Mesendoderm (in vitro differentiated cells): ENCODE measurements around the gene SELENOH.

Experiments used
- DNase-seq: peaks from one replicate; pipeline ENCODE4 v3.0.0; 2013
- H2AK5ac ChIP-seq: 2 replicates; pipeline ENCODE4 v1.6.1; 2013; ENCODE audit warnings: low read length, inconsistent platforms
- H2BK120ac ChIP-seq: 2 replicates; pipeline ENCODE4 v1.6.1; 2013; ENCODE audit warnings: low read depth, mild to moderate bottlenecking, low read length, moderate library complexity, mixed read lengths
- H2BK15ac ChIP-seq: replicated peaks from 2 replicates; pipeline ENCODE4 v1.6.1; 2013; ENCODE audit warnings: low read depth, mild to moderate bottlenecking, moderate library complexity
- H2BK5ac ChIP-seq: 2 replicates; pipeline ENCODE4 v1.6.1; 2013; ENCODE audit warnings: low read length, inconsistent platforms
- H3K18ac ChIP-seq: 2 replicates; pipeline ENCODE4 v1.6.1; 2013; ENCODE audit warnings: mild to moderate bottlenecking, low read length, mixed read lengths
- H3K23ac ChIP-seq: one replicate; pipeline ENCODE4 v1.6.1; 2013; ENCODE audit warnings: low read length
- H3K27ac ChIP-seq: 2 replicates; pipeline ENCODE4 v1.5.1; 2013; ENCODE audit warnings: low read depth, mild to moderate bottlenecking, inconsistent platforms, low read length, moderate library complexity
- H3K27me3 ChIP-seq: 2 replicates; pipeline ENCODE4 v1.6.1; 2013; ENCODE audit warnings: low read length, control low read depth, mild to moderate bottlenecking, inconsistent platforms; ENCODE audit not compliant: insufficient read depth, poor library complexity
- H3K36me3 ChIP-seq: 2 replicates; pipeline ENCODE4 v1.6.1; 2013; ENCODE audit warnings: low read length, inconsistent platforms; ENCODE audit not compliant: control insufficient read depth, insufficient read depth
- H3K4ac ChIP-seq: one replicate; pipeline ENCODE4 v1.6.1; 2013; ENCODE audit warnings: low read depth, mild to moderate bottlenecking, low read length, moderate library complexity
- H3K4me1 ChIP-seq: 2 replicates; pipeline ENCODE4 v1.6.1; 2013; ENCODE audit warnings: low read depth, low read length, inconsistent platforms; ENCODE audit not compliant: control insufficient read depth
- H3K4me2 ChIP-seq: 2 replicates; pipeline ENCODE4 v1.6.1; 2013; ENCODE audit warnings: low read length
- H3K4me3 ChIP-seq: 2 replicates; pipeline ENCODE4 v1.5.1; 2013; ENCODE audit warnings: mild to moderate bottlenecking, low read length
- H3K56ac ChIP-seq: one replicate; pipeline ENCODE4 v1.6.1; 2013; ENCODE audit warnings: low read length
- H3K79me1 ChIP-seq: 2 replicates; pipeline ENCODE4 v1.6.1; 2013; ENCODE audit warnings: low read length, inconsistent platforms
- H3K79me2 ChIP-seq: 2 replicates; pipeline ENCODE4 v1.6.1; 2013; ENCODE audit warnings: mild to moderate bottlenecking, low read length; ENCODE audit not compliant: control insufficient read depth, insufficient read depth
- H3K9ac ChIP-seq: 2 replicates; pipeline ENCODE4 v1.6.1; 2013; ENCODE audit warnings: low read length, inconsistent platforms
- H4K5ac ChIP-seq: one replicate; pipeline ENCODE4 v1.6.1; 2013; ENCODE audit warnings: low read length
- H4K8ac ChIP-seq: one replicate; pipeline ENCODE4 v1.6.1; 2013; ENCODE audit warnings: low read depth, mild to moderate bottlenecking, control low read depth, low read length, moderate library complexity
- WGBS: extraction: QIAGEN DNeasy Blood & Tissue Kit; methylation state at CpG from one replicate; pipeline ENCODE4 v1.1.7; 2013; ENCODE audit warnings: low lambda C conversion rate, missing lambda C conversion rate; ENCODE audit not compliant: insufficient coverage; ENCODE audit errors: extremely low coverage; 5-methylcytosine and 5-hydroxymethylcytosine counted together

SELENOH gene

DNA sequence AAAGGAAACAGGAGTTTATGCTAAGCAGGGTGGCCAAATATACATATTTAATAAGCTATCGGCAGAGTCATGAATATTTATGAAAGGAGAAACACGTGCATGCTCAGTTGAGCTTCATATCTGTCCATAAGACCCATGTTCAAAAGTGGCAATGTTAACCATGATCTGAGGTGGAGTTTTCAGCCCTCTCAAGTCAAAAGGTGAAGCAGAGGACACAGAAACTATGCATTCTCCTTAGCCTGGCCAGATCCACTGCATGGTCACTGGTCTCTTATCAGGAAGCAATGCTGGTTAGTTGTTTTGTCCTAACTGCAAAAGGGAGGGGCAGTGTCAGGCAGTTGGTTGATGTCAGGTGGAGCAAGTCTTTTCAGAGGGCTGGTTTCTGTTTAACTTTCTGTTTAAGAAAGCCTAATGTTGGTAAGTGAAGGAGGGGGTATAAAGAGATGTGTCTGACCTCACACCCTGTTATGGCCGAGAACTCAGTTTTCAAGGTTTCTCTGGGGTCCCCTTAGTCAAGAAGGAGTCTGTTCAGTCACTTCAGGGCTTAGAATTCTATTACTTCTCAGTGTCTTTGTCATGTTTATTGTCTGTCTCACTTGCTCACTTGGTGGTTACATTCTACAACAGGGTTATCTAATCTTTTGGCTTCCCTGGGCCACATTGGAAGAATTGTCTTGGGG is 5.5 kb upstream of the SELENOH start:
- no peak overlapping the region for H3K9ac ChIP-seq
- H3K56ac ChIP-seq, result no peak overlapping the region
- H2BK5ac ChIP-seq, result no peak overlapping the region
- H3K4me3 ChIP-seq, result no peak overlapping the region
- no peak overlapping the region for H3K23ac ChIP-seq
- no peak overlapping the region for H3K4ac ChIP-seq
- no peak overlapping the region for H4K8ac ChIP-seq
- peak; percentile 51 for DNase-seq
- peaks cover 5% of the 10 kb centered on the region for H3K79me2 ChIP-seq
- H3K36me3 ChIP-seq, result peaks cover 3% of the 10 kb centered on the region
- no peak overlapping the region for H2BK15ac ChIP-seq
- H3K18ac ChIP-seq, result no peak overlapping the region
- WGBS, result no CpG with 5 or more reads among the region's 3 CpGs
- H3K79me1 ChIP-seq, result peaks cover 8% of the 10 kb centered on the region
- no peaks in the 10 kb centered on the region for H3K27me3 ChIP-seq
- H3K4me2 ChIP-seq, result no peak overlapping the region
- H2BK120ac ChIP-seq, result no peak overlapping the region
- no peak overlapping the region for H2AK5ac ChIP-seq
- no peak overlapping the region for H3K27ac ChIP-seq
- no peaks in the 10 kb centered on the region for H3K4me1 ChIP-seq
- H4K5ac ChIP-seq, result no peak overlapping the region

DNA sequence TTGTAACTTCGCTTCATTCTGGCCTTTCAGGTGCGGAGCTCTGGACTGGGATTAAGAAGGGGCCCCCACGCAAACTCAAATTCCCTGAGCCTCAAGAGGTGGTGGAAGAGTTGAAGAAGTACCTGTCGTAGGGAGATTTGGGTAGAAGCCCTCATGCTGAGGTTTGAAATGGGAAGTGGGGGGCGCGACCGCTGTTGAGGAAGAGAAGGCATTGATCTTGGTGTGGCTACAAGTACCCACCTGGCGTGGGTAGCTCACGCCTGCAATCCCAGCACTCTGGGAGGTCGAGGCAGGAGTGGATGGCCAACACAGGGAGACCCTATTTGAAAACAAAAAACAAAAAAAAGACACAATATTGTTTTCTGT is 779 bp downstream of the SELENOH start:
- H3K56ac ChIP-seq, result peak overlapping the region; percentile 99
- H3K4me1 ChIP-seq, result peaks cover 4% of the 10 kb centered on the region
- no peak overlapping the region for H2BK120ac ChIP-seq
- peak overlapping the region; percentile 98 for H3K9ac ChIP-seq
- peaks cover 13% of the 10 kb centered on the region for H3K79me1 ChIP-seq
- H3K18ac ChIP-seq, result peak overlapping the region; percentile 65
- no peak overlapping the region for H3K4ac ChIP-seq
- no peak overlapping the region for H2BK15ac ChIP-seq
- peak overlapping the region; percentile 85 for H3K4me2 ChIP-seq
- DNase-seq, result no peak
- no peak overlapping the region for H2BK5ac ChIP-seq
- peaks cover 10% of the 10 kb centered on the region for H3K36me3 ChIP-seq
- peak overlapping the region; percentile 97 for H3K4me3 ChIP-seq
- peak overlapping the region; percentile 72 for H3K23ac ChIP-seq
- H3K27me3 ChIP-seq, result no peaks in the 10 kb centered on the region
- H4K8ac ChIP-seq, result no peak overlapping the region
- H3K27ac ChIP-seq, result peak overlapping the region; percentile 7
- H2AK5ac ChIP-seq, result no peak overlapping the region
- no peak overlapping the region for H4K5ac ChIP-seq
- WGBS, result no CpG with 5 or more reads among the region's 10 CpGs
- peaks cover 13% of the 10 kb centered on the region for H3K79me2 ChIP-seq

DNA sequence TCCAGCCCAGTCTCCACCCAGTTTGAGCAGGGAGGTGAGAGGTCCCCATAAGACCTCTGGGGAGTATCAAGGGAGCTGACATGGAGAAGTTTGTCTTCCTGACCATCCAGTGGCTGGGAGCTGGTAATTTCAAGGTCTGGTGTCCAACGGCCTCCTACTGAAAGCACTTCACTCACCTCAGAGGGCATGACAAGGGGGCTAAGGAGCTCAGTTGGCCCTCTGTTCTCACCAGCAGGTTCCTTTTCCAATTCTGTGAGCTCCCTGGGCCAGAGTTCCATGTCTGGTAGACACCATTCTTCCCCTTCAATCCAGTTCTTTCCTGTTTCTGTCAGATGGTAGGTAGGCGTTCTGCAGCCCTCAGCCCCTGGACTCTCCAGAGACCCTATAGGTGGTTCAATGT is 3.1 kb downstream of the SELENOH start:
- no peak for DNase-seq
- Histone ChIP-seq H3K18ac (no peak overlapping the region), H3K9ac (no peak overlapping the region), H3K36me3 (peaks cover 7% of the 10 kb centered on the region), H2BK15ac (no peak overlapping the region), H4K8ac (no peak overlapping the region), H2AK5ac (no peak overlapping the region), H3K79me1 (peaks cover 10% of the 10 kb centered on the region), H3K27ac (no peak overlapping the region), H3K4ac (no peak overlapping the region), H3K4me2 (no peak overlapping the region), H3K79me2 (peaks cover 13% of the 10 kb centered on the region), H3K4me1 (peaks cover 4% of the 10 kb centered on the region), H3K27me3 (no peaks in the 10 kb centered on the region), H3K56ac (no peak overlapping the region), H4K5ac (no peak overlapping the region), H3K23ac (no peak overlapping the region), H3K4me3 (no peak overlapping the region), H2BK120ac (no peak overlapping the region), H2BK5ac (no peak overlapping the region)
- no CpG with 5 or more reads among the region's 2 CpGs for WGBS

DNA sequence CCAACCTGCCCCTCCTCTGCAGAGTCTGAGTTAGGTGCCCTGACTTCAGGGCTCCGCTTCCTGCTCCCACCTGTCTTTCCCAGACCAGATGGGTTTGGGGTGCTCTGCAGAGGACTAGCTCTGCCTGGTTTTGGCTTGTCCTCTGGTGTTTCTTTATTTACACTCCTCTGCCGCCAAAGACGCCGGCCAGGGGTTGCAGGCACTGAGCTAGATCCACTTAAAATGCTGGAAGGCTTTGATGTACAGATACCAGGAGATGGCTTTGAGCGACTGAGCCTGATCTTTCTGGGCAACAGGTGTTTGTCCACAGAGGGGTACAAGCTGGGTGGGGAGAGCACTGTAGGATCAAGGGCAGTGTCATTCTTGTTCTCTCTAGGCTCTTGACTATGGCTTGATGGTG is 3.9 kb downstream of the SELENOH start:
- Histone ChIP-seq H2AK5ac (no peak overlapping the region), H3K56ac (no peak overlapping the region), H4K8ac (no peak overlapping the region), H4K5ac (no peak overlapping the region), H3K27ac (no peak overlapping the region), H3K4ac (no peak overlapping the region), H3K27me3 (no peaks in the 10 kb centered on the region), H3K23ac (no peak overlapping the region), H2BK15ac (no peak overlapping the region), H3K4me2 (no peak overlapping the region), H3K79me1 (peaks cover 10% of the 10 kb centered on the region), H2BK120ac (no peak overlapping the region), H2BK5ac (no peak overlapping the region), H3K4me1 (peaks cover 4% of the 10 kb centered on the region), H3K9ac (no peak overlapping the region), H3K4me3 (no peak overlapping the region), H3K36me3 (peaks cover 7% of the 10 kb centered on the region), H3K79me2 (peaks cover 13% of the 10 kb centered on the region), H3K18ac (no peak overlapping the region)
- WGBS, result no CpG with 5 or more reads among the region's 5 CpGs
- no peak for DNase-seq

DNA sequence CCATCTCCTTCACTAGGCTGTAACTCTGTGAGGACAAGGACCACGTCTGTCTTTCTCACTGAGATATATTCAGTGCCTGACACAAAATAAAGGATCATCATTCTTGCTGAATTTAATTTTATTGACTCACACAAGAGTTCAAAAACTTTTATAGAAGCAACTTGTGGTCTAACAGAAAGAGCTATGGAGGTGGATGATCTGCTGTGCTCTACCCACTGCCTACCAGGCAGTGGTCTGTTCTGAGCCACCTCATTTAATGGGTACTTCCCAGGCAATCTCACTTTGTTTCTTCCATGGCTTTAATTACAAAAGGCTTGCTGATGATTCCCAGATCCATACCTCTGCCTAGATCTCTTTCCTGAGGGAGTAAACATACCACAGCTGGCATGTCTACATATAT is 5.6 kb downstream of the SELENOH start:
- no CpG with 5 or more reads among the region's 1 CpG for WGBS
- peaks cover 8% of the 10 kb centered on the region for H3K79me1 ChIP-seq
- no peak overlapping the region for H2BK120ac ChIP-seq
- peaks cover 7% of the 10 kb centered on the region for H3K36me3 ChIP-seq
- H3K27me3 ChIP-seq, result no peaks in the 10 kb centered on the region
- no peak overlapping the region for H2BK5ac ChIP-seq
- H3K9ac ChIP-seq, result no peak overlapping the region
- H3K27ac ChIP-seq, result no peak overlapping the region
- no peak for DNase-seq
- no peak overlapping the region for H3K4ac ChIP-seq
- H3K4me1 ChIP-seq, result peaks cover 5% of the 10 kb centered on the region
- no peak overlapping the region for H2AK5ac ChIP-seq
- H3K23ac ChIP-seq, result no peak overlapping the region
- H3K4me2 ChIP-seq, result no peak overlapping the region
- H4K5ac ChIP-seq, result no peak overlapping the region
- peaks cover 9% of the 10 kb centered on the region for H3K79me2 ChIP-seq
- H3K56ac ChIP-seq, result no peak overlapping the region
- no peak overlapping the region for H3K4me3 ChIP-seq
- H3K18ac ChIP-seq, result no peak overlapping the region
- H4K8ac ChIP-seq, result no peak overlapping the region
- no peak overlapping the region for H2BK15ac ChIP-seq

DNA sequence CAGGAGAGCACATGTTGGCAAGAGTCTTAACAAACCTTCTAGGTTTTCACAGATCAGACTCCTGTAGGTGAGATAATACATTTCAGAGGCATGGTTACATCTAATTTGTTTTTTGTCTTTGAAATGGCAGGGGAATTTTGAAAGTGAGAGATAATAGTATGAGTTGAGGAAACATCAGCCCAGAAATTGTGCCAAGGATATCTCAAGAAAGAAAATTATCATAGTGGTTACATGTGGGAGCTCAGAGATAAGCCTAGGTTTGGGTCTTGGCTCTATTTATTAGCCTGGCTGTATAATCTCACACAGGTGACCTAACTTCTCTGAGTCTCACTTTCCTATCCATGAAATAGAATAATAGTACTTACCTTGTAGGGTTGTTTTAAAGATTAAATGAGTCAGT is 9.9 kb downstream of the SELENOH start:
- Histone ChIP-seq H3K18ac (no peak overlapping the region), H3K4me1 (peaks cover 2% of the 10 kb centered on the region), H3K79me2 (no peaks in the 10 kb centered on the region), H3K79me1 (no peaks in the 10 kb centered on the region), H2AK5ac (no peak overlapping the region), H3K4me3 (no peak overlapping the region), H3K36me3 (no peaks in the 10 kb centered on the region), H3K23ac (no peak overlapping the region), H3K4me2 (no peak overlapping the region), H4K8ac (no peak overlapping the region), H3K27ac (no peak overlapping the region), H2BK5ac (no peak overlapping the region), H3K9ac (no peak overlapping the region), H2BK120ac (no peak overlapping the region), H3K56ac (no peak overlapping the region), H4K5ac (no peak overlapping the region), H3K4ac (peak overlapping the region; percentile 0), H2BK15ac (no peak overlapping the region), H3K27me3 (no peaks in the 10 kb centered on the region)
- no peak for DNase-seq
